HepG2 (cell line): Measurements from ENCODE around the gene RMI2. TPM values are rescaled to one million over a fixed set of nuclear protein-coding genes. Genes with fewer than 3 reads are reported as not detected.

Source experiments
- CENPT ChIP-seq: sonication (generic); formaldehyde crosslinking; IDR thresholded peaks from 2 replicates; pipeline ENCODE4 v1.8.0; 2022; ENCODE audit warnings: low read depth, mild to moderate bottlenecking, moderate library complexity, missing genetic modification reagents
- FOXM1 ChIP-seq: sonication (generic); formaldehyde crosslinking; IDR thresholded peaks from 2 replicates; pipeline ENCODE4 v1.5.0; 2020; ENCODE audit warnings: missing genetic modification reagents
- KDM5B ChIP-seq: sonication (generic); formaldehyde crosslinking; IDR thresholded peaks from 2 replicates; pipeline ENCODE4 v1.4.0; 2020; ENCODE audit warnings: missing genetic modification reagents, mild to moderate bottlenecking, borderline replicate concordance
- RCOR2 ChIP-seq: IDR thresholded peaks from 2 replicates; pipeline ENCODE4 v1.6.1; 2016; ENCODE audit warnings: missing biosample characterization, missing genetic modification reagents
- REXO4 ChIP-seq: sonication (generic); formaldehyde crosslinking; IDR thresholded peaks from 2 replicates; pipeline ENCODE4 v1.8.0; 2022; ENCODE audit warnings: missing genetic modification reagents, mild to moderate bottlenecking, borderline replicate concordance
- SOX13 ChIP-seq, 3 experiments: fragments of 450-650 bp in 1 of 3; sonication (generic) in 1 of 3; formaldehyde crosslinking in 1 of 3; IDR thresholded peaks in 2 of 3; conservative IDR thresholded peaks in 1 of 3; 2 replicates each; pipeline versions ENCODE4 v1.5.0 to v1.6.1; 2016 to 2020; ENCODE audit warnings: antibody characterized with exemption in 1 of 3, mild to moderate bottlenecking in 1 of 3, missing compliant biosample characterization in 1 of 3, missing genetic modification reagents in 1 of 3, moderate library complexity in 1 of 3
- SP5 ChIP-seq: IDR thresholded peaks from 2 replicates; pipeline ENCODE4 v1.6.1; 2016; ENCODE audit warnings: low read depth, borderline replicate concordance
- SYNCRIP ChIP-seq: fragments of 200-400 bp; formaldehyde crosslinking; IDR thresholded peaks from 2 replicates; pipeline ENCODE4 v1.6.1; 2018; ENCODE audit warnings: mild to moderate bottlenecking, low read depth, low read length; ENCODE audit not compliant: insufficient read depth
- TOE1 ChIP-seq: sonication (generic); formaldehyde crosslinking; IDR thresholded peaks from 2 replicates; pipeline ENCODE4 v1.4.0; 2020; ENCODE audit warnings: mild to moderate bottlenecking, missing genetic modification reagents
- ZBTB21 ChIP-seq: sonication (generic); formaldehyde crosslinking; IDR thresholded peaks from 2 replicates; pipeline ENCODE4 v1.4.0; 2020; ENCODE audit warnings: missing genetic modification reagents
- ZBTB3 ChIP-seq: sonication (generic); formaldehyde crosslinking; IDR thresholded peaks from 2 replicates; pipeline ENCODE4 v1.4.0; 2020; ENCODE audit warnings: low read depth, mild to moderate bottlenecking, moderate library complexity, missing genetic modification reagents, borderline replicate concordance
- ZMYM4 ChIP-seq: sonication (generic); formaldehyde crosslinking; IDR thresholded peaks from 2 replicates; pipeline ENCODE4 v1.8.1; 2023; ENCODE audit warnings: mild to moderate bottlenecking, missing genetic modification reagents
- ZNF232 ChIP-seq: sonication (generic); formaldehyde crosslinking; IDR thresholded peaks from 2 replicates; pipeline ENCODE4 v1.4.0; 2020; ENCODE audit warnings: missing genetic modification reagents, borderline replicate concordance
- ZNF3 ChIP-seq: IDR thresholded peaks from 2 replicates; pipeline ENCODE4 v1.7.0; 2017; ENCODE audit warnings: inconsistent platforms
- ZNF326 ChIP-seq: sonication (generic); formaldehyde crosslinking; IDR thresholded peaks from 2 replicates; pipeline ENCODE4 v1.4.0; 2020; ENCODE audit warnings: missing genetic modification reagents, borderline replicate concordance
- ZNF446 ChIP-seq: sonication (generic); formaldehyde crosslinking; IDR thresholded peaks from 2 replicates; pipeline ENCODE4 v1.5.0; 2020; ENCODE audit warnings: mild to moderate bottlenecking, missing genetic modification reagents
- ZNF543 ChIP-seq: sonication (generic); formaldehyde crosslinking; IDR thresholded peaks from 2 replicates; pipeline ENCODE4 v1.4.0; 2020; ENCODE audit warnings: mild to moderate bottlenecking, missing genetic modification reagents
- ZNF550 ChIP-seq: sonication (generic); formaldehyde crosslinking; IDR thresholded peaks from 2 replicates; pipeline ENCODE4 v1.4.0; 2020; ENCODE audit warnings: mild to moderate bottlenecking, missing genetic modification reagents, borderline replicate concordance
- ZNF580 ChIP-seq: IDR thresholded peaks from 2 replicates; pipeline ENCODE4 v1.6.1; 2016; ENCODE audit warnings: low read depth, borderline replicate concordance
- ZNF598 ChIP-seq: sonication (generic); formaldehyde crosslinking; IDR thresholded peaks from 2 replicates; pipeline ENCODE4 v1.5.1; 2020; ENCODE audit warnings: mild to moderate bottlenecking, missing genetic modification reagents, borderline replicate concordance
- ZNF605 ChIP-seq: sonication (generic); formaldehyde crosslinking; IDR thresholded peaks from 2 replicates; pipeline ENCODE4 v1.8.0; 2022; ENCODE audit warnings: mild to moderate bottlenecking, missing genetic modification reagents
- ZNF780A ChIP-seq: sonication (generic); formaldehyde crosslinking; IDR thresholded peaks from 2 replicates; pipeline ENCODE4 v1.8.0; 2022; ENCODE audit warnings: mild to moderate bottlenecking, missing genetic modification reagents, moderate library complexity
- ZSCAN31 ChIP-seq: sonication (generic); formaldehyde crosslinking; IDR thresholded peaks from 2 replicates; pipeline ENCODE4 v1.5.0; 2020; ENCODE audit warnings: low read depth, mild to moderate bottlenecking, missing genetic modification reagents
- polyA plus RNA-seq, 8 experiments: library from polyadenylated mRNA; depleted of rRNA in 3 of 8; stranded (reverse) in 7 of 8; unstranded in 1 of 8; fragments of >200 nt; fragmentation: Illumina TruSeq in 4 of 8; extraction: Trizol in 4 of 8; gene quantifications; 2 replicates each; pipeline versions ENCODE4 v1.2.1 to v1.2.3, GENCODE V29; 2011 to 2016; ENCODE audit warnings: low read depth in 4 of 8, missing spikeins in 1 of 8, mixed read lengths in 1 of 8; ENCODE audit not compliant: insufficient read depth in 1 of 8
- total RNA-seq, 5 experiments: library from RNA; depleted of rRNA; stranded (reverse); fragments of >200 nt; fragmentation: Illumina TruSeq; extraction: Trizol; gene quantifications; 2 replicates each; pipeline ENCODE4 v1.2.3, GENCODE V29; 2016; ENCODE audit warnings: low read depth in 1 of 5
- TF ChIP-seq, protein P1 (sequence below): sonication (generic); formaldehyde crosslinking; IDR thresholded peaks from 2 replicates; pipeline ENCODE4 v1.5.0; 2020; ENCODE audit warnings: mild to moderate bottlenecking, missing genetic modification reagents
- TF ChIP-seq, protein P2 (sequence below): sonication (generic); formaldehyde crosslinking; IDR thresholded peaks from 2 replicates; pipeline ENCODE4 v1.4.0; 2020; ENCODE audit warnings: missing genetic modification reagents

RMI2 gene
- total and polyA plus RNA-seq, 2 of the 13 experiments (the other 11 are each of a cell fraction or from before 2014, with no cell fraction given) = 24.5 to 55.7 TPM

- TF ChIP-seq ZNF605 (CRISPR knock-in tag) (no peak), ZMYM4 (no peak), SYNCRIP (no peak), FOXM1 (no peak), ZSCAN31 (CRISPR knock-in tag) (0 out of 2 replicates have a peak, but pooled peaks have one; percentile 10), ZBTB21 (CRISPR knock-in tag) (no peak), ZNF543 (CRISPR knock-in tag) (0 out of 2 replicates have a peak, but pooled peaks have one; percentile 21), SOX13 (IDR thresholded peaks at IDR 0.05) (no peak), SOX13 (CRISPR knock-in tag; conservative IDR thresholded peaks at IDR 0.05 in 1 of 2, IDR thresholded peaks at IDR 0.05 in 1 of 2) (peak in 1 of 2 experiments; percentile 23; a peak in 1 of 4 replicates), ZNF232 (CRISPR knock-in tag) (no peak), RCOR2 (CRISPR knock-in tag) (no peak), REXO4 (CRISPR knock-in tag) (no peak), ZNF326 (peak; percentile 25; the same call in 1 of the 2 replicates), ZNF446 (no peak), ZNF3 (CRISPR knock-in tag) (no peak; the same call in 1 of the 2 replicates), ZBTB3 (no peak), ZNF580 (CRISPR knock-in tag) (no peak), ZNF780A (CRISPR knock-in tag) (no peak), ZNF550 (CRISPR knock-in tag) (0 out of 2 replicates have a peak, but pooled peaks have one; percentile 68), SP5 (CRISPR knock-in tag) (no peak), KDM5B (CRISPR knock-in tag) (0 out of 2 replicates have a peak, but pooled peaks have one; percentile 15), ZNF598 (0 out of 2 replicates have a peak, but pooled peaks have one; percentile 11), TOE1 (CRISPR knock-in tag) (no peak), CENPT (no peak)
- TF ChIP-seq, protein P1, sequence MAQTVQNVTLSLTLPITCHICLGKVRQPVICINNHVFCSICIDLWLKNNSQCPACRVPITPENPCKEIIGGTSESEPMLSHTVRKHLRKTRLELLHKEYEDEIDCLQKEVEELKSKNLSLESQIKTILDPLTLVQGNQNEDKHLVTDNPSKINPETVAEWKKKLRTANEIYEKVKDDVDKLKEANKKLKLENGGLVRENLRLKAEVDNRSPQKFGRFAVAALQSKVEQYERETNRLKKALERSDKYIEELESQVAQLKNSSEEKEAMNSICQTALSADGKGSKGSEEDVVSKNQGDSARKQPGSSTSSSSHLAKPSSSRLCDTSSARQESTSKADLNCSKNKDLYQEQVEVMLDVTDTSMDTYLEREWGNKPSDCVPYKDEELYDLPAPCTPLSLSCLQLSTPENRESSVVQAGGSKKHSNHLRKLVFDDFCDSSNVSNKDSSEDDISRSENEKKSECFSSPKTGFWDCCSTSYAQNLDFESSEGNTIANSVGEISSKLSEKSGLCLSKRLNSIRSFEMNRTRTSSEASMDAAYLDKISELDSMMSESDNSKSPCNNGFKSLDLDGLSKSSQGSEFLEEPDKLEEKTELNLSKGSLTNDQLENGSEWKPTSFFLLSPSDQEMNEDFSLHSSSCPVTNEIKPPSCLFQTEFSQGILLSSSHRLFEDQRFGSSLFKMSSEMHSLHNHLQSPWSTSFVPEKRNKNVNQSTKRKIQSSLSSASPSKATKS (CRISPR knock-in tag) = no peak
- TF ChIP-seq, protein P2, sequence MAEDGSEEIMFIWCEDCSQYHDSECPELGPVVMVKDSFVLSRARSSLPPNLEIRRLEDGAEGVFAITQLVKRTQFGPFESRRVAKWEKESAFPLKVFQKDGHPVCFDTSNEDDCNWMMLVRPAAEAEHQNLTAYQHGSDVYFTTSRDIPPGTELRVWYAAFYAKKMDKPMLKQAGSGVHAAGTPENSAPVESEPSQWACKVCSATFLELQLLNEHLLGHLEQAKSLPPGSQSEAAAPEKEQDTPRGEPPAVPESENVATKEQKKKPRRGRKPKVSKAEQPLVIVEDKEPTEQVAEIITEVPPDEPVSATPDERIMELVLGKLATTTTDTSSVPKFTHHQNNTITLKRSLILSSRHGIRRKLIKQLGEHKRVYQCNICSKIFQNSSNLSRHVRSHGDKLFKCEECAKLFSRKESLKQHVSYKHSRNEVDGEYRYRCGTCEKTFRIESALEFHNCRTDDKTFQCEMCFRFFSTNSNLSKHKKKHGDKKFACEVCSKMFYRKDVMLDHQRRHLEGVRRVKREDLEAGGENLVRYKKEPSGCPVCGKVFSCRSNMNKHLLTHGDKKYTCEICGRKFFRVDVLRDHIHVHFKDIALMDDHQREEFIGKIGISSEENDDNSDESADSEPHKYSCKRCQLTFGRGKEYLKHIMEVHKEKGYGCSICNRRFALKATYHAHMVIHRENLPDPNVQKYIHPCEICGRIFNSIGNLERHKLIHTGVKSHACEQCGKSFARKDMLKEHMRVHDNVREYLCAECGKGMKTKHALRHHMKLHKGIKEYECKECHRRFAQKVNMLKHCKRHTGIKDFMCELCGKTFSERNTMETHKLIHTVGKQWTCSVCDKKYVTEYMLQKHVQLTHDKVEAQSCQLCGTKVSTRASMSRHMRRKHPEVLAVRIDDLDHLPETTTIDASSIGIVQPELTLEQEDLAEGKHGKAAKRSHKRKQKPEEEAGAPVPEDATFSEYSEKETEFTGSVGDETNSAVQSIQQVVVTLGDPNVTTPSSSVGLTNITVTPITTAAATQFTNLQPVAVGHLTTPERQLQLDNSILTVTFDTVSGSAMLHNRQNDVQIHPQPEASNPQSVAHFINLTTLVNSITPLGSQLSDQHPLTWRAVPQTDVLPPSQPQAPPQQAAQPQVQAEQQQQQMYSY (CRISPR knock-in tag) = no peak
Measured at GRCh38 chr16:11310997-11311561, 34.2 kb upstream of the RMI2 start (continued).
